GM20431 (cell line): Measurements from ENCODE around the gene DYNLT1.
"Not testable (repeated sequence)": the region's sequence is repeated elsewhere in the genome, so short reads cannot be mapped to it uniquely, and the experiment has no call there.

Source experiments
- in situ Hi-C: fragments of 300-500 bp; cut with MseI, MboI; formaldehyde crosslinking; loops from one replicate; pipeline ENCODE4 v1.15.0; 2020; ENCODE audit warnings: low sequenced_read_pairs; ENCODE audit not compliant: unreplicated experiment

DYNLT1 gene

DNA sequence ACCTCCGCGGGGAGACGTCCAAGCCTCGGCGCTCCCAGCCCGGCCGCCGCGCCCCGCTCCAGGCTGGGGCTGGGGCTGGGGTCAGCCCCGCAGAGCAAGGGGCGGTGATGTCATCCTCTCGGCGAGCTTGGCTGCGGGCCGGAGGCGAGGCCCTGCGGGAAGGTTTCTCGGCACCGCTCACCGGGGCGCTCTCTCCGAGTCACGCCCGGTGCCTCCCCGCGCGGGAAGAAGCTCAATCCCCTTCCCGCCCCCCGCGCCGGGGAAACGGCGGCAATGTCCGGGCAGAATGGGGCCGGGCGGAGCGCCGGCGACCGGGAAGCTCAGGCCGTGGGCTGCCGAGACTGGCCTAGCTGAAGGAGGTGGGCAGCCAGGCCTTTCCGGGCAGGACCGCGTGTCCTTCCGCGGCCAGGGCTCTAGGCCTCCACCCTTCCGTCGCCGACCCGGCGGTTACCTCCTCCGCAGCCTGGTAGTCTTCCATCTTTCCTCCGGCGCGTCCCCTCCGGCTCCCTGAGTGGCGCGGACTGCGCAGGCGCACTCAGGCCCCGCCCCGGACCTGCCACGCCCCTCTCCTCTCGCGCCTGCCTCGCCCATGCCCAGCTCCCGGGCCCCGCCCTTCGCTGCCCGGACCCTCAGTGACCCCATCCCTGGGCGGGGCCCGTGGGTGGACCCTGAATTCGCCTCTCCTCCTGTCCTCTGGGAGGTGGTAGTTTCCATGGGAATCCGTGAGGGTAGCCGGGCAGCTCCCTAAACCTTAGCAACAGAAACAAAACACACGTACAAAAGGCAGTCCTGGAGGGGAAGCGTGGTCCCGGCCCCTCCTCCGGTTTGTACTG is at the start of gene DYNLT1:
DYNLT1 (minus strand) TSS at position 513 of the 833 bp plus-strand sequence; CDS start at position 478, 35 bp downstream.
- in situ Hi-C loops: no loop called here

DNA sequence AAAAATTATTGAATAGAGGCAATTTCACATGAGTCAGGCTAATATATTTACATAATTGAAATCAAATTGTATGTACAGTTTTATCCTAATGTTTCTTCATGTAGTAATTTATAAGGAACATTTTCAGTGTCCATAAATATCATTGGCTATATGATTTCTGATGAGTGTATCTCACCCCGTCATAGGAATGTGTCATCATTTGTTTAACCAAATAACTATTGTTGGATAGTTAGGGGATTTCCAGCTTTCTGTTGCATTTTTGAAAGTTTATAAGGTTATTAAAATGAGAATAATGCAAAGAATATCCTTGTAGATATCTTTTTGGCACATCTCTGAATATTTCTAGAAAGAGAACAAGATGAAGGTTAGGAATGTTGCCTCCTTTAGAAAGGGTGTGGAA is 44.3 kb upstream of the DYNLT1 start:
- in situ Hi-C loops: no loop called here

DNA sequence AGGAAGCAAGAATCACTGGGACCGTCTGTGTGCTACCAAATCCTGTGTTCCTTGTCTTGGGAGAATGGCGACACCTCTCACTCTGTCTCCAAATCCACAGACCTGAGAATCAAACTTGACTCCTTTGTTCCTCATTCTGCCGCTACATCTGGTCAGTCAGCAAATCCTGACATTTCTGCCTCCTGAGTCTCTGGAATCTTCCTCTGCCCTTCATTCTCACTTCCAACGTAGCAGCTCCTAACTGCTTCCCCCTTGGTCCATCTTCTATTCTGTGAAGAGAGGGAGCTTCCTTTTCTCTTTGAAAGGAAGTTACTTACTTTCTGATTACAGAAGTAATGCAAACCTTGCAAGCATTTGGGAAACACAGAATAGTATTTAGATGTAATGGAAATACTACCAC is 43.0 kb upstream of the DYNLT1 start:
- in situ Hi-C loops: no loop called here

DNA sequence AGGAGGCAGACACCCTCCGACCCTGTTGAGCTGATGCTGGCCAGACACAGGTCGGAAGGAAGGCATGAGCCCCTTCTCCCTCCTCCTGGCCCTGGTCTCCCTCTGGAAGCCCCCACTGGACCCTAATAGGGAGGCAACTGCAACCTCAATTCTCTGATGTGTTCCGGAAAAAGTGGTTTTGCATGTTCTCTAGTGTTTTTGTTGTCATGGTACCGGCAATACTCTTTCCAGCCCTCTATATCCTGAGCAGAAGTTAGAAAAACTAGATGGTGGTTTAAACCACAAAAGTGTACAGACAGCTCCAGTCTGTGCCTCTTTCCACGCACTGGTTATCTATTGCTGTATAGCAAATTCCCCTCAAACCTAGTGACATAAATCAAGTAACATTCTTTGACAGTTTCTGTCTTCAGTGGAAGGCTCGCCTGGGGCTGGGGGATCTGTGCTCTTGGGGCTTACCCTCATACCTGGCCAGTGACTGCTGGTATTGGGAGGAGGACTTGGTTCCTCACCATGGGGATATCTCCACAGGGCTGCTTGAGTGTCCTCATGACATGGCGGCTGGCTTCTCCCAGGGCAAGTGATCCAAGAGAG is 42.3 kb upstream of the DYNLT1 start:
- in situ Hi-C loops: no loop called here

DNA sequence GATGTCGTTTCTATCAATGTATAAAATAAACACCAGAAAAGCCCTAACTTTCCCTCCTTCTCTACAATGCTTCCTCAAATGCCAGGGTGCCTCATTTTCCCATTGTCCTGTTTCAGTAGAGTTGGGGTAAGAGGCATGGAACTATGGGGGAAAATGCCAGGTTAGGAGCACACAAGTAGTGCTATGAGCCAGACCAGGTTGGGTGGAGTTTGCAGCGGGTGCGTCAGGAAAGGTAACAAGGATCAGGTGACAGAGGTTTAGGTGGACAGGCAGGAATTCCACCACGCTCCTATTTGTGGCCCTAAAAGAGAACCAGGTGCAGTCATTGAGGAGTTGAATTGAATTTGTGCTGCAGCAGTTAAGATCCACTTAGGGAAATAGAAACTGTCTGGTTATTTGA is 41.8 kb upstream of the DYNLT1 start:
- in situ Hi-C loops: no loop called here

DNA sequence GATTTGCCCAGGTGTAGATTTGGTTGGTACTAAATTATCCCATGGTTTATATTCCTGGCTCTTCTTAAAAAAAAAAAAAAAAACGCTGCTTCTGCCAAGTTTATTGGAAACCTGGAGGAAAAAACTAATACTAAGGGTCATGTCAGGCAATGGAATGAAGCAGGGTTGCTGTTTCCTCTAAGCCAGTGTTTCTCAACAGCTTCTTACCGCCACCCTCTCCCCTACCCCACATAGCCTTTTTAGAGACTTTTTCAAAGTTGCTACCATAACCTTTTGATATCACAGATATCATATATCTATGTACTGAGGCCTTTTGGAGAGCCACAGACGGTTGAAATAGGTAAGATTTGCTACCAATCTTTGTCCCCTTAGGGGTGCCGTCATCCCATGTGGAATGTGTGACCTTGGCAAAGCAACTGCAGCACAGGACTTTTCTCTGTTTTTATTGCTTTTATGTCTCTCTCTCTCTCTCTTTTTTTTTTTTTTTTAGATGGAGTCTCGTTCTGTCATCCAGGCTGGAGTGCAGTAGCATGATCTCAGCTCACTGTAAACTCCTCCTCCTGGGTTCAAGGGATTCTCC is 40.3 kb upstream of the DYNLT1 start:
- in situ Hi-C loops: no loop called here

DNA sequence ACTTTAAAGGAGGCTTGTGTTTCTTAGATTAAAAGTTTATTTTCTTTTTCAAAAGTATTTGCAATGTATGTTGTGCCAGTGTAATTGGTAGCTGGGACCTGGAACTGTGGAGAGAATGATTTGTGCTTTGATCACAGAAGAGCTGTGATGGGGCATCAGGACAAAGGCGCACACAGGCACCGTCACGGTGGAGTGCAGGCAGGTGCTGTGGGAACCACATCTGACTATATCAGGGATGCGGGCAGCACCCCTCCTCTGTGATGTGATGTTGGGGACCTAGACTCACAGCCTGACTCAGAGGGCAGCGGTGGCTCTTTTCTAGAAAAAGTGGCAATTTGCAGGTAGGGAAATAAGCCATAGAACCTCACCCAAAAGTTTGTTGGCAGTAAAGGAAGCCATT is 39.8 kb upstream of the DYNLT1 start:
- in situ Hi-C loops: no loop called here

DNA sequence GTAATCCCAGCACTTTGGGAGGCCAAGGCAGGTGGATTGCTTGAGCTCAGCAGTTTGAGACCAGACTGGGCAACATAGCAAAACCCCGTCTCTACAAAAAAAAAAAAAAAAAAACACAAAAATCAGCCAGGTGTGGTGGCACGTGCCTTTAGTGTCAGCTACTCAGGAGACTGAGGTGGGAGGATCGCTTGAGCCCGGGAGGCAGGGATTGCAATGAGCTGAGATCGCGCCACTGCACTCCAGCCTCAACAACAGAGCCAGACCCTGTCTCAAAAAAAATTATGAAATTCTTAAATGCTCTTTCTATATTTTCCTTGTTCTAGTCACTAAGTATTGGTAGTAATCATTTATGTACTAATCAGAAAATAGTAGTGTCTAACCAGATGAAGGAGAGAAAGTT is 35.9 kb upstream of the DYNLT1 start:
- in situ Hi-C loops: no loop called here

DNA sequence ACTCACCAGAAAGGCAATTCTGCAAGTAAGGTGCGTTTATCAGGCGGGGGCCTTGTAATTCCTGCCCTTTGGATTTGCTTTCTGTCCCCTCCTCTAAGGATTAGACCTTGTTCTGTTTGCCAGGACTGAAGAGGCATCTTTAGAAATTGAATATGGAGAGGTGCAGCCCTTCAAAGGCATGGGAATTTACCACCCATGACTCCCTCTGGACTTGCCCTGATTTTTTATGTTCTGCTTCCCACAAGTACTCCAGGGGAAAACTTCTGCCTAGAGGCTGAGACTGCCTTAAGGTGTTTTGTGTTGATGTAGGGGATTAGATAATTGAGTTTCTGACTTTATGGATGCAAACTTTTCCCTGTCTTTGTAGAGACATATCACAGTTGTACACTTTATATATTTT is 35.5 kb upstream of the DYNLT1 start:
- in situ Hi-C loops: no loop called here

DNA sequence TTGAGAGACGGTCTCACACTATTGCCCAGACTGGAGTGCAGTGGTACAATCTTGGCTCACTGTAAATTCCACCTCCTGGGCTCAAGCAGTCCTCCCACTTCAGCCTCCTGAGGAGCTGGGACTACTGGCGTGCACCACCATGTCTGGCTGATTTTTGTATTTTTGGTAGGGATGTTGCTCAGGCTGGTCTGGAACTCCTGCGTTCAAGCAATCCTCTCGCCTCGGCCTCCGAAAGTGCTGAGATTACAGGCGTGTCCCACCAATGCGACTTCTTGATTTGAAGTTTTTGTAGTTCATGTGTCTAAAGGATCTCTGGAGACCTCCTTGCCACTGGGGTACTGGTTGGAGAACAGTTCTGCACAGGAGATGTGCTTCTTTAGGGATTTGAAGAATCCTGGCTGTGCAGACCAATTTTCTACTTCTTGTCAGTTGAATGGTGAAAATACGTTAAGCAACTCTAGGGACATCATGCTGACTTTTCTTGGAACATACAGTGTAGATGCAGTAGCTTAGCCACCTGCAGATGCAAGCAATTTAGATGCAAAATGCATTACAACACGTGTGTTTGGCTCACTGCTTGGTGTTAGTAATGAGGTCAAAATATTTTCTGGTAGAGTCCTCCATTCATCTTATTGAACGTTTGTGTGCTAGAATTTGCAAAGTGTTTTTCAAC is 33.5 kb upstream of the DYNLT1 start:
- in situ Hi-C loops: no loop called here

DNA sequence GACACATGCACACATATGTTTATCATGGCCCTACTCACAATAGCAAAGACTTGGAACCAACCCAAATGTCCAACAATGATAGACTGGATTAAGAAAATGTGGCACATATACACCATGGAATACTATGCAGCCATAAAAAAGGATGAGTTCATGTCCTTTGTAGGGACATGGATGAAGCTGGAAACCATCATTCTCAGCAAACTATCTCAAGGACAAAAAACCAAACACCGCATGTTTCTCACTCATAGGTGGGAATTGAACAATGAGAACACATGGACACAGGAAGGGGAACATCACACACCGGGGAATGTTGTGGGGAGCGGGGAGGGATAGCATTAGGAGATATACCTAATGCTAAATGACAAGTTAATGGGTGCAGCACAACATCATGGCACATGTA is 32.6 kb upstream of the DYNLT1 start:
- in situ Hi-C loops: not testable (repeated sequence)

DNA sequence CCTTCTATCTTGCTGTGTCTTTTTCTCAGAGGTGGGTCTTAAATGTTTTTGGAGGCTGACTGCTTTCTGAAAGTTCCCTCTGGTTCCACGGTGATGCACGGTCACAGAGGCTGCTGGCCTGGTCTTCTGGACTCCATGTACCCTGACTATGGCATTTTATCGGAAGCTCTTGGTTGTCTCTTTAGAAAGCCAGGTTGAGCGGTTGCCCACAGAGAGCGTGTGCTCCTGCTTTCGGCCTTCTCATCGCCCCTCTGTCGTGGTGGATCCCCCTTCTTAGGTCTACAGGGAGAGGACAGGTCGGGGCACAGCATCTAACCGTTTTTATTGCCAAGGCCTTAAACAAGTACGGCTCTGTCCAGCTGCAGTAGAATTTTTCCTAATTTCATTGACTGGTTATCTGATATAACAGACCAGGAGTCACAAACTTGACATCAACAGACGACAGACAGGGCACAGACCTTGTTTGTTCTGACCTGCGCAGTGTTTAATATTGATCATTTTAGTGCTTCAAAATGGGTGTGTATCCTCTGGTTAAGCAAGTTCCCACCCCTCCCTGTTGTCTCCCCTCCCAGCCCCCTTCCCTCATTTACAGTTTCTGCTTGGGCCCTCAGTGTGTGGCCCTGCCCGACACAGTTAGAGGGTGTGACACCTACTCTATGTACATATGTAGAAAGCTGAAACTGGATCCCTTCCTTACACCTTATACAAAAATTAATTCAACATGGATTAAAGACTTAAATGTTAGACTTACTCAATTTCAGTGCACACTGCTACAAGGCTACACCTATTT is 30.0 kb upstream of the DYNLT1 start:
- in situ Hi-C loops: no loop called here

DNA sequence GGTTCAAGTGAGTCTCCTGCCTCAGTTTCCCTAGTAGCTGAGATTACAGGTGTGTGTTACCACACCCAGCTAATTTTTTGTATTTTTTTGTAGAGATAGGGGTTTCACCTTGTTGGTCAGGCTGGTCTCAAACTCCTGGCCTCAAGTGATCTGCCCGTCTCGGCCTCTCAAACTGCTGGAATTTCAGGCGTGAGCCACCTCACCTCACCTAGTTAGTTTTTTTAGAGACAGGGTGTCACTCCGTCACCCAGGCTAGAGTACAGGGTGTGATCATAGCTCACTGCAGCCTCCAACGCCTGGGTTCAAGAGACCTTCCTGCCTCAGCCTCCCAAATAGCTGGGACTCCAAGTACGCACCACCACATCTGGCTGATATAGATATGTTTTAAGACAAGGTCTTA is 28.2 kb upstream of the DYNLT1 start:
- in situ Hi-C loops: no loop called here

DNA sequence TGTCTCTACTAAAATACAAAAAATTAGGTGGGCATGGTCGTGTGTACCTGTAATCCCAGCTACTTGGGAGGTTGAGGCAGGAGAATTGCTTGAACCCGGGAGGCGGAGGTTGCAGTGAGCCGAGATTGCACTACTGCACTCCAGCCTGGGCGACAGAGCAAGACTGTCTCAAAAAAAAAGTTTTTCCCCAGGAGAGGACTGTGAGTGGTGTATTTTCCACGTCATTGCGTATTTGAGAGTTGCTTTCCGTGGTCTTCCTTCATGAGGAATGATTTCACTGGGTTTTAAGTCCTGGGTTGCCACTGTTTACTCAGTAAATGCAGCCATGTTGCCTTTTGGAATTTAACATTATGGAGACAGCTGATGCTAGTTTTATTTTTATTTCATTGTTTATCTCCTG is 27.6 kb upstream of the DYNLT1 start:
- in situ Hi-C loops: not testable (repeated sequence)

DNA sequence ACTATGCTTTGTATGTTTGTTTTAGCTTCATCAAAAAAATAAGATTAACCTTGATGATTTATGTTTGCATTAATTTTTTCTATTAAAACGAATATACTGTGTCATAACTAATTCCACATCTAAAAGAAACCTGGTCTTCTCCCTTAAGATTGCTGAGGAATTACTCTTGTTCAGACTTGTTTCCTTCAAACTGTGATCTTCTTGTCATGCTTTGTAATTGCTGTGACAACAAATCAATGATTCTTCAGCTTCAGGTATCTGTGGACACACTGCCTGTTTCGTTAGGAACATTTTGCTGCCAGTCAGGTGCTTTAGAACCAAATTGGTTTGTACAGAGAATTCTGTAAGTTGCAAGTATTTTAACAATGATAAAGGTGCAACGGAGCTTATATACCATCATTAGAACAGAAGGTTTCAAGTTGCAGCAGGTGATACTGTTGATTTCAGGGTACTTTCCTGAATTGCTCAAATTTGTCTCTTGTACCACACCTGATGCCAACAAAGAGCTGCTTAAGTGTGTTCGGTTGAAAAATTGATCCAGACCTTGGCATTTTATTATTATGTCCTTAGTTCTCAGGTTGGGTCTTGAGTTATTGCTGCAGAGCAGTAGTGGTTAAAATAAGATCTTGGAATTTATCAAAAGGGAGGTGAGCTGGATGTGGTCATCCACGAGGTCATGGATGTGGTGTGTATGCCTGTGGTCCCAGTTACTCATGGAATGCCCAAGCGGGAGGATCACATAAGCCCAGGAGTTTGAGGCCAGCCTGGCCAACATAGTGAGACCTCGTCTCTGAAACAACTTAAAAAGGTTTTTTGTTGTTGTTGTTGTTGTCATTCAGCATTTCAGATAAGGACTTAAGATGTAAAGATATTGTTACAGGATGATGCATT is 24.8 kb upstream of the DYNLT1 start:
- in situ Hi-C loops: no loop called here

DNA sequence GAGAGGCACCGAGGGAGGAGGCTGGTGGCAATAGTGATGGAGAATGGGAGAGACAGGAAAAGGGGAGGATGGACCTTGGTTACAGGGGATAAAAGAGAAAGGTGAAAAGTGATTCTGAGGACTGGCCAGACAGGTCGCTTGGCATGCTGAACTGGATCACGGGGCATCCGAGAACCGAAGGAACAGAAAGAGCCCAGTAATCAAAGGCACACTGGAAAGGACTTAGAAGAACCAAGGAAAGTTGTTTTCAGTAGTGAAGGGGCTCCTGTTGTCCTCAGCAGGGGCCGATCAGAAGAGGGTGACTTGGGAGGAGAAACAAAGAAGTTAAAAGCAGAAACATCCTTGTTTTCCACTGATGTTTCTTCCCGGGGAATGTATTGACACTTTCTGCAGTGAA is 24.2 kb upstream of the DYNLT1 start:
- in situ Hi-C loops: no loop called here

DNA sequence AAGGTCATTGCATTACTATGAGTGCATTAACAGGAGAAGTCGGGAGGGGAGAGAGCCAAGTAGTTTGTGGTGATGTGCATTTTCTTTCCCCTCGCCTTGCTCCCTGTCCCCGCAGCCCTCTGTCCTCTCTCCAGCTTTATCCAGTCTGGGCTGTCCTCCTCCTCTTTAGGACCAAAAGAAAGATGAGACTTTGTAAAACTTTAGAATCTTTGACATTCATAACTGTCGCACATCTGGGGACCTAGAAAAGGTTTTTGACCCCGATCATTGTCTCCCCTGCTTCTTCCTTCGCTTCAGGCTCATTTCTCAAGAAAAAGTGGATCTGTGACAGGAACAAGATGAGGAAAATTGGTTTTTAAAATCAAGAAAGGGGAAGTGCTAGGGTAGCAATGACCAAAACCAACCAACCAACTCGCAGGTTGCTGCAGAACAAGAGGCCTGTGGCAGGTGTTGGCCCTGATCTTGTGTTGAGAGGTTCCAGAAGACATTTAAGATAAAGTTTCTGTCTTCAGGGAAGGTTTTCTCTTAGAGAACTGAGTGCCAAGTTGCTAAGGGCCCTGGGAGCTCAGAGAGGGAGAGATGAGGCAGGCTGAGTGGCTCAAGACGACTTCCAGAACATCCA is 22.9 kb upstream of the DYNLT1 start:
- in situ Hi-C loops: no loop called here

DNA sequence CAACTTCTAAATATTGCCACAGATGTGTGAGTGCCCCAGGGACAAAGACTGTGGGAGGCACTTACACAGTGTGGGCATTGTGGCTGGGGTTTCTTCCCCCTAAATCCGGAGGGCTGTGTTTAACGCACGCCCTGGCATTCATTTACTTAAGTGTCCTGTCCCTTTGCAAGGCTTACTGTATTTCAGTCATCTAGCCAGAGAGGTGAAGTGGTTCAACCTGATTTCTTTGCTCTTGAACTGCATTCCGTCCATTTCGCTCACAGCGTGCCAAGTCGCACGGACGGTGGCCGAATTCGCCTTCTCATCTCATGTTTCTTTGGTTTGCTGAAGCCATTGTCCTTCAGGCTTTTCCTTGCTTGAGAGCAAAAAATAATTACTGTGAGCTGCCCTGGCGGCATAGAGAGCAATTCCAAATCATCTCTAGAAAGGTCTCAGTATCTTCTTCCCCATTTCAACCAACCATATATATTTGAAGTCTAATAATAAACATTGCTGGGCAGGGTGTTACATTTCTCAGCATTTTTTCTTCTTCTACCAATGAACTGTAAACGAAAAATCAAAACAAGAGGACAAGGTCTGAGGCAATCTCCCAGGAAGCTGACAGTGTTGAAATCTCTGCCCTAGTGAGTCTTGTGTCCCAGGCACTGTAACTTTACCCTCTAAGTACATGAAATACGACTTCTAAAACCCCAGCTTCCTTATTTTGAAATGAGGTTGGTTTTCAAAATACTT is 22.3 kb upstream of the DYNLT1 start:
- in situ Hi-C loops: no loop called here
